Bronchial epithelial cell (primary cell): ENCODE measurements around the gene B4GALT7. TPM values are rescaled to one million over a fixed set of nuclear protein-coding genes. Genes with fewer than 3 reads are reported as not detected.

Experiments used
- DNase-seq: peaks from one replicate; pipeline ENCODE4 v3.0.0-alpha.2; 2010; ENCODE audit warnings: low read depth
- FAIRE-seq: peaks from 2 replicates; lab custom pipeline; 2011; peaks lifted over from hg19 to GRCh38; lab: Jason Lieb, UNC
- H3K27me3 ChIP-seq: 2 replicates; pipeline ENCODE4 v1.5.1; 2011; ENCODE audit warnings: low read length; ENCODE audit not compliant: control insufficient read depth, insufficient read depth
- H3K36me3 ChIP-seq: 2 replicates; pipeline ENCODE4 v1.5.1; 2011; ENCODE audit warnings: low read length; ENCODE audit not compliant: control insufficient read depth, insufficient read depth
- H3K4me3 ChIP-seq: 2 replicates; pipeline ENCODE4 v1.5.1; 2011; ENCODE audit warnings: mild to moderate bottlenecking, low read depth, low read length, control low read depth
- total RNA-seq: library from RNA; depleted of rRNA; stranded (reverse); fragments of >200 nt; gene quantifications from 2 replicates; pipeline ENCODE4 v1.2.1, GENCODE V29; 2014
- TF ChIP-seq, protein P1 (sequence below): IDR thresholded peaks from 2 replicates; pipeline ENCODE4 v1.5.1; 2011; ENCODE audit warnings: mild to moderate bottlenecking, moderate library complexity, low read length, control low read depth, inconsistent platforms; ENCODE audit not compliant: insufficient read depth, severe bottlenecking

B4GALT7 gene
- total RNA-seq, 1 donor from 2014 or later = 36.9 TPM

DNA sequence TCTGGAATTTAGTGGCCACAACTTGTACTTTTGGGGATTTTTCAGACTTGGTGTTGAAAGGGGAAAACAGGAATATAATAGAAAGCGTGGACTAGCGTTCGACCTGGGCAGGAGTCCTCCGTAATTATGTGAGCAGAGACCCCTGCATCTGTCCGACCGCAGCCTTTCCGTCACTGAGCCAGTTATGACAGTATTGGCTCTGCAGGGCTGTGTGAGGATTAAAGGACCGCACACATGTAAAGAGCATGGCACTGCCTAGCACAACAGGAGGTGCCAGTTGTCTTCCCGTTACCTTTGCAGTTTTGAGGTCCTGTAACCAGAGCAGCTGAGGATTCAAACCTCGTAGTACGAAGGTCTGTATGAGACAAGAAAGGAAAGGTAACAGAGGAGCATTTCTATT is 1.2 kb downstream of the B4GALT7 start:
- FAIRE-seq (no peak), DNase-seq (no peak)
- peaks cover 5% of the 10 kb centered on the region for H3K36me3 ChIP-seq
- TF ChIP-seq, protein P1, sequence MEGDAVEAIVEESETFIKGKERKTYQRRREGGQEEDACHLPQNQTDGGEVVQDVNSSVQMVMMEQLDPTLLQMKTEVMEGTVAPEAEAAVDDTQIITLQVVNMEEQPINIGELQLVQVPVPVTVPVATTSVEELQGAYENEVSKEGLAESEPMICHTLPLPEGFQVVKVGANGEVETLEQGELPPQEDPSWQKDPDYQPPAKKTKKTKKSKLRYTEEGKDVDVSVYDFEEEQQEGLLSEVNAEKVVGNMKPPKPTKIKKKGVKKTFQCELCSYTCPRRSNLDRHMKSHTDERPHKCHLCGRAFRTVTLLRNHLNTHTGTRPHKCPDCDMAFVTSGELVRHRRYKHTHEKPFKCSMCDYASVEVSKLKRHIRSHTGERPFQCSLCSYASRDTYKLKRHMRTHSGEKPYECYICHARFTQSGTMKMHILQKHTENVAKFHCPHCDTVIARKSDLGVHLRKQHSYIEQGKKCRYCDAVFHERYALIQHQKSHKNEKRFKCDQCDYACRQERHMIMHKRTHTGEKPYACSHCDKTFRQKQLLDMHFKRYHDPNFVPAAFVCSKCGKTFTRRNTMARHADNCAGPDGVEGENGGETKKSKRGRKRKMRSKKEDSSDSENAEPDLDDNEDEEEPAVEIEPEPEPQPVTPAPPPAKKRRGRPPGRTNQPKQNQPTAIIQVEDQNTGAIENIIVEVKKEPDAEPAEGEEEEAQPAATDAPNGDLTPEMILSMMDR = no peak
- H3K27me3 ChIP-seq = no peaks in the 10 kb centered on the region
- H3K4me3 ChIP-seq = no peak overlapping the region

DNA sequence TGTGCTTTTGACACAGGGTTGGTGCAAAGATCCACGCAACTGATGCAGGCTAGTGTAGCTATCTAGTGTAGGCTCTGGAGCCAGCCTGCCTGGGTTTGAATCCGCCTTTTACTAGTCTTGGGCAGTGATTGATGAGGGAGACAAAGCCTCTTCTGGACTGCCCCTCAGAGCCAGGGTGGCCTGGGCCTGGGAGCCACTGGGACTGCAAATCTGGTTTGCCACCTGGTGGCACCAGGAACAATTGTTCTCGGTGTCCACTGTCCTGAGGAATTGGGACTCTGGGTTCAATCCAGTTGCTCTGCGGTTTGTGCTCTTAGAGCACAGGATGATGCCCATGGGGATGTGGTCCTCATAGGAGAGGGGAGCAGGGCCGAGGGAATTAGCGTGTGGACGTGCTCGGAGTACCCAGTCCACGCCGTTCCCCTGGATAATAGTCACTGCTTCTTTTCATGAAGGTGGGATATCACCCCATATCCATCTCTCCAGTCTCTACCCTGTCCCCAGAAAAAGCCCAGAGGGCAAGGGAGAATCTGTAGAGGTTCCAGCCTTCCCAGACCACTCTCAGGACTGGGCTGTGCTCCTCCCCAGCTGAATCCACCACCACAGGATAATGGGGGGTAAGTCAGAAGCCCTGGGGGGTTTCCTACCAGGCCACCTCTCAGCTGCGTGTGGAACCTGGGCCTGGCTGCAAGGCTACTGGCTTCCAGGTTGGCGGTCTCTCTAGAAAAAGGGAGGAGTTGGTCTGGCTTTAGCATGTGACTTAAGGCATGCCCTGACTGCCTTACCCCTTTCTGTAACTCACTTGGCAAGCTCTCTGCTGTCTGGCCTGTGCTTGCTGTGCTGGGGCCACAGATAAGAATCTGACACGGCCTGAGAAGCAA is 1.9 kb downstream of the B4GALT7 start:
- H3K27me3 ChIP-seq = no peaks in the 10 kb centered on the region
- no peak for DNase-seq
- TF ChIP-seq, protein P1 = no peak
- peaks cover 2% of the 10 kb centered on the region for H3K36me3 ChIP-seq
- no peak overlapping the region for H3K4me3 ChIP-seq
- FAIRE-seq = no peak

- DNase-seq (no peak), FAIRE-seq (no peak)
- H3K27me3 ChIP-seq = no peaks in the 10 kb centered on the region
- no peak overlapping the region for H3K4me3 ChIP-seq
- peaks cover 2% of the 10 kb centered on the region for H3K36me3 ChIP-seq
- TF ChIP-seq, protein P1 = no peak
These were observed 2.5 kb downstream of the B4GALT7 start for GRCh38 chr5:177602458-177602830.

DNA sequence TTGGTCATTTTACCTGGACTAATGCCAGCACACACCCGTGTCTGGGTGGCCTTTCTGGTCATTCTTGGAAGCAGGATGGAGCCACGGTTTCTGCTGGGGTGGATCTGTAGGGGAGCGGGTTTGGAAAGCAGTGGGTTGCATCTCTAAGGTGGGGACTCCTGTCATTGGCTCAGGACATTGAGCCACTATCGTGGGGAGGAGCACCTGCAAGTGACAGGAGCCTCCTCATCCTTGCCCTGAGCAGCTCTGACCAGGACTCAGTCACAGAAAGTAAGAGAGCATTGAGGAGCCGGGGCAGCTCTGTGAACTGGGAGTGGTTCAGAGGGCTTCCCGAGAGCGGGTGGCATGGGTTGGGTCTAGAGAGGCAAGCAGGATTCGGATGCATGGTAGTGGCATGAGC is 3.7 kb downstream of the B4GALT7 start:
- TF ChIP-seq, protein P1 = no peak
- Histone ChIP-seq H3K36me3 (peaks cover 3% of the 10 kb centered on the region), H3K27me3 (no peaks in the 10 kb centered on the region), H3K4me3 (no peak overlapping the region)
- DNase-seq = no peak
- no peak for FAIRE-seq

DNA sequence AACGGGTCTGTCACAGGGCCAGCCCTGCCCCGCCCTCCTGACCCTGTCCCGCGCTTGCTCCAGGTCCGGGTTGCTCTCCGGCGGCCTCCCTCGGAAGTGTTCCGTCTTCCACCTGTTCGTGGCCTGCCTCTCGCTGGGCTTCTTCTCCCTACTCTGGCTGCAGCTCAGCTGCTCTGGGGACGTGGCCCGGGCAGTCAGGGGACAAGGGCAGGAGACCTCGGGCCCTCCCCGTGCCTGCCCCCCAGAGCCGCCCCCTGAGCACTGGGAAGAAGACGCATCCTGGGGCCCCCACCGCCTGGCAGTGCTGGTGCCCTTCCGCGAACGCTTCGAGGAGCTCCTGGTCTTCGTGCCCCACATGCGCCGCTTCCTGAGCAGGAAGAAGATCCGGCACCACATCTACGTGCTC is 4.2 kb downstream of the B4GALT7 start:
- H3K27me3 ChIP-seq = no peaks in the 10 kb centered on the region
- DNase-seq (no peak), FAIRE-seq (no peak)
- no peak overlapping the region for H3K4me3 ChIP-seq
- peaks cover 4% of the 10 kb centered on the region for H3K36me3 ChIP-seq
- TF ChIP-seq, protein P1 = no peak
